ENCODE measurements around the gene ABHD16B.

ABHD16B gene

GRCh38 chr20:63882257-63883200 lies 21.2 kb downstream of the ABHD16B start:
- TF ChIP-seq ARNTL (CRISPR knock-in tag; IDR thresholded peaks at IDR 0.05; ENCODE audit: borderline replicate concordance, low read depth) = no peak
- ATAC-seq = no peak

GRCh38 chr20:63883201-63883593 lies 21.9 kb downstream of the ABHD16B start:
- no peak for ATAC-seq
- TF ChIP-seq ESRRG (CRISPR knock-in tag; IDR thresholded peaks at IDR 0.05) (no peak), ARNTL (CRISPR knock-in tag; IDR thresholded peaks at IDR 0.05; ENCODE audit: borderline replicate concordance, low read depth) (no peak), ZFP30 (CRISPR knock-in tag; IDR thresholded peaks at IDR 0.05) (no peak), CREB5 (CRISPR knock-in tag; IDR thresholded peaks at IDR 0.05; ENCODE audit: low read depth) (no peak), RARB (CRISPR knock-in tag; IDR thresholded peaks at IDR 0.05) (no peak), BACH2 (CRISPR knock-in tag; IDR thresholded peaks at IDR 0.05; ENCODE audit: borderline replicate concordance) (no peak), POU6F1 (CRISPR knock-in tag; IDR thresholded peaks at IDR 0.05; ENCODE audit: borderline replicate concordance, low read depth) (no peak), CSDC2 (CRISPR knock-in tag; IDR thresholded peaks at IDR 0.05) (no peak), ZNF70 (CRISPR knock-in tag; IDR thresholded peaks at IDR 0.05) (no peak), TSHZ2 (CRISPR knock-in tag; IDR thresholded peaks at IDR 0.05) (no peak), CSRNP3 (CRISPR knock-in tag; IDR thresholded peaks at IDR 0.05) (no peak), ZFP3 (CRISPR knock-in tag; IDR thresholded peaks at IDR 0.05) (no peak)

GRCh38 chr20:63884506-63885263 lies 23.4 kb downstream of the ABHD16B start:
- TF ChIP-seq TOX (CRISPR knock-in tag; IDR thresholded peaks at IDR 0.05; ENCODE audit: borderline replicate concordance) (no peak), OSR1 (CRISPR knock-in tag; IDR thresholded peaks at IDR 0.05) (no peak), TSHZ2 (CRISPR knock-in tag; IDR thresholded peaks at IDR 0.05) (no peak), POU6F1 (CRISPR knock-in tag; IDR thresholded peaks at IDR 0.05; ENCODE audit: borderline replicate concordance, low read depth) (no peak), CREB5 (CRISPR knock-in tag; IDR thresholded peaks at IDR 0.05; ENCODE audit: low read depth) (no peak), ZNF565 (CRISPR knock-in tag; conservative IDR thresholded peaks at IDR 0.05; ENCODE audit: low read depth) (no peak), TCF4 (CRISPR knock-in tag; IDR thresholded peaks at IDR 0.05; ENCODE audit: borderline replicate concordance) (no peak), ISL1 (CRISPR knock-in tag; IDR thresholded peaks at IDR 0.05) (no peak), ZNF70 (CRISPR knock-in tag; IDR thresholded peaks at IDR 0.05) (no peak)
- ATAC-seq = no peak; the same call in 2 of the 3 replicates

Measured in SK-N-SH treated with all-trans-retinoic acid at 6 μM for 48 hours (cell line).